Measurements from ENCODE around the gene MKS1.

The MKS1 gene

DNA sequence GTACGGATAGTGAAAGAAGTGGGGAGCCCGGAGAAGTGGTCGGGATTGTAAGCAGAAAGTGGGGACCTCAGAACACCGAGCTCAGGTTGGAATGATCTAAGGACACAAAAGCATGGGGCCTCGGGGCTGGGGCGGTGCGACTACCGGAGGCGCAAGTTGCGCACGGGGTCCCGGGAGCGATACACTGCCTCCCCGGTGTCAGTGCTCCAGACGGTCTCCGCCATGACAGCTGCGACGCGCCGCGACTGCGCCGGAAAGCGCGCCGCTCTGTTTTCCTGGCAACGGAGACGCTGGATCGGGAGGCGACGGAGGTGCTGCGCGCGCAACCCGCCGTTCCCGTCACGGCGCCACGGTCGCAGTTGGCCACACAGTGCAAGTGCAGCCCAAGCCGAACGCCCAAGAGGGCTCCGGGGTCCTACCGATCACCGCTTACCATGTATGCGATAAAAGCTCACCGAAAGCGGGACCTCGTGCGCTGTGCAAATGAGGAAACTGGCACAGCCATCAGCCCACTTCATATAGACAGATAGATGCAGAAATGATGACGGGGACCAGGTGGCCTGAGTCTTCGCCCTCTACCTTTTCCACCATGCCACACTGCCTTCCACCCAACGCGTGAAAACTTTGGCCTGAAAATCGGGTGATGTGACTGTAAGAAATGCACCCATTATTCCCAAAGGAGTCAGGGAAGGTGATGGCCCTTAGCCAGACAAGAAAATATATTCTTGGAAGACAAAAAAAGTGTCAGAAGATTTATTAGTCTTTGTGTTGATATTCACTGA is at the start of gene MKS1:
Gene MKS1, minus strand, starts transcription at position 249 of the 782 bp plus-strand sequence. Its CDS starts 25 bp downstream, at position 224.
- peaks cover 17% of the 10 kb centered on the region for H3K4me1 ChIP-seq (ENCODE audit: control insufficient read depth, insufficient read depth, low read length, unreplicated experiment)
- H2AFZ ChIP-seq (ENCODE audit: low read length, unreplicated experiment), result peak within 1 kb of the TSS; percentile 97
- H3K4me3 ChIP-seq (ENCODE audit: low read depth, low read length), result peak within 1 kb of the TSS; percentile 82
- peak within 1 kb of the TSS; percentile 18 for H3K27ac ChIP-seq (ENCODE audit: low read depth, low read length)
- H3K79me2 ChIP-seq (ENCODE audit: control insufficient read depth, insufficient read depth, low read length, unreplicated experiment), result no peaks in the 10 kb centered on the region
- H3K27me3 ChIP-seq (ENCODE audit: insufficient read depth, low read length), result no peaks in the 10 kb centered on the region
- H3K36me3 ChIP-seq (ENCODE audit: insufficient read depth, low read length), result peaks cover 11% of the 10 kb centered on the region; the same call in 1 of the 2 replicates

DNA sequence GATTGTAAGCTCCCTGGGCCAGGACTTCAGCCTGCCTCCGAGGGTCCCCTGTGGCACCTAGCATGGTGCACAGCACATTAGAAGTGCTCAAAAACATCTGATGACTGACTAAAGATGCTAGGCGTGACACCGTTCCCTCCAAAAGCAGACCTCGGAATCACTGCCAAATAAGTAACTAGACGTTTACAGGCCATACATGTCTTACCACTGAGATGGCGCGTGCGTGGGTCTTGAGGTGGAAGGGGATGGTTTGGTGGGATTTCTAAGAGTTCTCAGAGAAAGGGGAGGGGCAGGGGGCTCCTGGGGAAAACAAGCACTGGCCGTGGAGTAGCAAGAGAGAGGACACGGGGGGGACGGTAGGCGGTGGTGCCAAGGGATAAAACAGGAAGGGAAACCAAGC is 49.3 kb upstream of the MKS1 start:
- no peak overlapping the region for H2AFZ ChIP-seq (ENCODE audit: low read length, unreplicated experiment)
- no peak overlapping the region for H3K4me3 ChIP-seq (ENCODE audit: low read depth, low read length)
- H3K4me1 ChIP-seq (ENCODE audit: control insufficient read depth, insufficient read depth, low read length, unreplicated experiment), result no peaks in the 10 kb centered on the region
- no peaks in the 10 kb centered on the region for H3K79me2 ChIP-seq (ENCODE audit: control insufficient read depth, insufficient read depth, low read length, unreplicated experiment)
- H3K27me3 ChIP-seq (ENCODE audit: insufficient read depth, low read length), result peaks cover 83% of the 10 kb centered on the region
- no peak overlapping the region for H3K27ac ChIP-seq (ENCODE audit: low read depth, low read length)
- no peaks in the 10 kb centered on the region for H3K36me3 ChIP-seq (ENCODE audit: insufficient read depth, low read length)

DNA sequence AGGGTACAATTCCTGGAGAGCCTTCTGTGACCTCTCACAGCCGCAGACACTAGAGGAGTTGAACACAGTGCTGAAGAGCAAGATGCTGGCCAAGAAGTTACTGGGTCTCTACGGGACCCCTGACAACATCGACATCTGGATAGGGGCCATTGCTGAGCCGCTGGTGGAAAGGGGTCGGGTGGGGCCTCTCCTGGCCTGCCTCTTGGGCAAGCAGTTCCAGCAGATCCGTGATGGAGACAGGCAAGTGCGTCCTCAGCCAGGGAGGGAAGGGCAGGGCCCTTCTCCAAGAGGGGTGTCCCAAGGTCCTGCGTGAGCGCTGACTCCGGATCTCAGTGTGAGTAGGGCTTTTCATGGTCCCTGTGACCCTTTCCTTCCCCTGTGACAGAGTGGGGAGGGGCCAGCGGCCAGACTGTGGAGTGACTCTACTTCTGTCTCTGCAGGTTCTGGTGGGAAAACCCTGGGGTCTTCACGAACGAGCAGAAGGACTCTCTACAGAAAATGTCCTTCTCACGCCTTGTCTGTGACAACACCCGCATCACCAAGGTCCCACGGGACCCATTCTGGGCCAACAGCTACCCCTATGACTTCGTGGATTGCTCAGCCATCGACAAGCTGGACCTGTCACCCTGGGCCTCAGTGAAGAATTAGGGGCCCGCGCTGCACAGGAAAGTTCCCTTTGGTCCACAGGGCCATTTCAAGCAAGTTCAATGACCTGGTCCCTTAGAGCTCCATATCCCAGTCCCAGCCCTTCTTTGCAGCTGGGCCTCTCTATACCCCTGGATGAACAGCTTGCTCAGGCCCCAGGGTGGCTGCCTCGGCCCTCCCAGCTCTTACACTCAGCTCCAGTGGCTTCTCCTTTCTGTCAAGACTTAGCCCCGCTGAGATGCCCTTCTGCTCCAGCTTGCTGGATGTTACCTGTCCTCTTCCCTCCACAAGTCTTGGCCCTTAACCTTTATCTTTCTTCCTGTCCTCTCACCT is 48.6 kb upstream of the MKS1 start:
- no peak overlapping the region for H2AFZ ChIP-seq (ENCODE audit: low read length, unreplicated experiment)
- no peaks in the 10 kb centered on the region for H3K79me2 ChIP-seq (ENCODE audit: control insufficient read depth, insufficient read depth, low read length, unreplicated experiment)
- H3K27ac ChIP-seq (ENCODE audit: low read depth, low read length), result no peak overlapping the region
- H3K4me3 ChIP-seq (ENCODE audit: low read depth, low read length), result no peak overlapping the region
- no peaks in the 10 kb centered on the region for H3K36me3 ChIP-seq (ENCODE audit: insufficient read depth, low read length)
- H3K27me3 ChIP-seq (ENCODE audit: insufficient read depth, low read length), result peaks cover 84% of the 10 kb centered on the region
- H3K4me1 ChIP-seq (ENCODE audit: control insufficient read depth, insufficient read depth, low read length, unreplicated experiment), result no peaks in the 10 kb centered on the region

DNA sequence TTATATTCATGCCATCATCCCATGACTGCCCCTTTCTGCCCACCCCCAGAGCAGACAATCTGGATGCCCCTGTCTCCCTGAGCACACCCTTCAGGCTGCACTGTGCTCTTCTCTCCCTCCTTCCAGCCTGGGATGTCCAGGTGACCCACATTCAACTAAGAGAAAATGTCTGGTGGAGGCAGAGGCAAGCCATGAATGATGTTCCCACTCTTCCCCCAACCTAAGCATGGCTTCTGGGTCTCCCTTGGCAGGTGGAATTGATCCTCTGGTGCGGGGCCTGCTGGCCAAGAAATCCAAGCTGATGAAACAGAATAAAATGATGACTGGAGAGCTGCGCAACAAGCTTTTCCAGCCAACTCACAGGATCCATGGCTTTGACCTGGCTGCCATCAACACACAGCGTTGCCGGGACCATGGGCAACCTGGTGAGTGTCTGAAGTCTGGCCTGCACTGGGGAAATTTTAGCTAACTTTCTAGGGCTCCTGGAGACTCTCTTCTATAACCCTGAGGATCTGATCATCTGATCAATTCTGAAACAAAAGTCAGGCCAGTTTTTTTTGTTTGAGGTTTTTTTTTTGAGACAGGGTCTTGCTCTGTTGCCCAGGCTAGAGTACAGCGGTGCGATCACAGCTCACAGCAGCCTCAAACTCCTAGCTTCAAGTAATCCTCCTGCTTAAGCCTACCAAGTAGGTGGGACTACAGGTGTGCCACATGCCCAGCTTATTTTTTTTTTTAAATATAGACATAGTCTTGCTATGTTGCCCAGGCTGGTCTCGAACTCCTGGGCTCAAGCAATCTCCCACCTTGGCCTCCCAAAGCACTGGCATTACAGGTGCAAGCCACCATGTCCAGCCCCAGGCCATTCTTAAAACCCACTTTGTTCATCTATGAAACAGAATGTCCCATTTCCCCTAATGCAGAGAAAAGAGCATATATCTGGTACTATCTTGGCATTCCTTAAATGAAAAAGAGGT is 47.1 kb upstream of the MKS1 start:
- Histone ChIP-seq H2AFZ (ENCODE audit: low read length, unreplicated experiment) (no peak overlapping the region), H3K79me2 (ENCODE audit: control insufficient read depth, insufficient read depth, low read length, unreplicated experiment) (no peaks in the 10 kb centered on the region), H3K27me3 (ENCODE audit: insufficient read depth, low read length) (peaks cover 91% of the 10 kb centered on the region), H3K4me1 (ENCODE audit: control insufficient read depth, insufficient read depth, low read length, unreplicated experiment) (no peaks in the 10 kb centered on the region), H3K36me3 (ENCODE audit: insufficient read depth, low read length) (no peaks in the 10 kb centered on the region), H3K27ac (ENCODE audit: low read depth, low read length) (no peak overlapping the region), H3K4me3 (ENCODE audit: low read depth, low read length) (no peak overlapping the region)

DNA sequence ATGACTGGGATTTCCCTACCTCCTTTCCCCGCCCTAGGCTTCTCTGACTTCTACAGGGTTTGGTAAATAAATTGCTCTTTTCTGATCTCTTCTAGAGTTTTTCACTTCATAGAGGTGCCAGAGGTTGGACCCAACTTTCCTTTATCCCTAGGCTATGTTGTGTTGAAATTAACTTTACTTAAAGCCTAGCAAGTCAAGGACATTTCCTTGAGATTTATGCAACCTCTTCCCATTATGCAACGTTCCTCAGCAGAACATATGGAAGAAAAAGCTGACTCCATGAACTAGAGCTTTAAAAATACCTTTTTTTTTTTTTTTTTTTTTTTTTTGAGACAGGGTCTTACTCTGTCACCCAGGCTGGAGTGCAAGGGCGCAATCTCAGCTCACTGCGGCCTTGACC is 46.2 kb upstream of the MKS1 start:
- H3K36me3 ChIP-seq (ENCODE audit: insufficient read depth, low read length), result no peaks in the 10 kb centered on the region
- H3K4me3 ChIP-seq (ENCODE audit: low read depth, low read length), result no peak overlapping the region
- no peak overlapping the region for H2AFZ ChIP-seq (ENCODE audit: low read length, unreplicated experiment)
- H3K27ac ChIP-seq (ENCODE audit: low read depth, low read length), result no peak overlapping the region
- no peaks in the 10 kb centered on the region for H3K4me1 ChIP-seq (ENCODE audit: control insufficient read depth, insufficient read depth, low read length, unreplicated experiment)
- no peaks in the 10 kb centered on the region for H3K79me2 ChIP-seq (ENCODE audit: control insufficient read depth, insufficient read depth, low read length, unreplicated experiment)
- H3K27me3 ChIP-seq (ENCODE audit: insufficient read depth, low read length), result peaks cover 95% of the 10 kb centered on the region

DNA sequence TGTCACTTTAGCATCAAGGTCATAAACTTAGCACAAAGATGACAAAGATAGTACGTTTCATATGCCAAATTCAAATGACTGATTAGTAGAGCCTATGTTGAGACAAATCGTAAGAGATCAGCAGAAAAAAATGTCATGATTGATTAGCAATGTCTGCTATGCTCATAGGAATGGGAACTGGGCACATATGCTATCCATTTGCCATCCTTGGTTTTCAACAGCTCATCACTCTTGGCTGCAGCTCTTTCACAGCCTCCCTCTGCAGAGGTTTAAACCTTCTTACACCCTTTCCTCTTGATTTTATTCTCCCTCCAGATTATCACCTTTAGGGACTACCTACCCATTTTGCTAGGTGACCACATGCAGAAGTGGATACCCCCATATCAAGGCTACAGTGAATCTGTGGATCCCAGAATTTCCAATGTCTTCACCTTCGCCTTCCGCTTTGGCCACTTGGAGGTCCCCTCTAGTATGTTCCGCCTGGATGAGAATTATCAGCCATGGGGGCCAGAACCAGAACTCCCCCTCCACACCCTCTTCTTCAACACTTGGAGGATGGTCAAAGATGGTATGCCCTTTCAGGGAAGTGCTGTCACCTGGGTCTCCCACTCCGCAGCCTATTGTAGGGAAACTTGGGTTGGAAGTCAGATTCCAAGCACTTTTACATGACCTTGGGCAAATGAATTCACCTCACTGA is 45.5 kb upstream of the MKS1 start:
- Histone ChIP-seq H3K4me1 (ENCODE audit: control insufficient read depth, insufficient read depth, low read length, unreplicated experiment) (no peaks in the 10 kb centered on the region), H3K27ac (ENCODE audit: low read depth, low read length) (no peak overlapping the region), H3K4me3 (ENCODE audit: low read depth, low read length) (no peak overlapping the region), H3K27me3 (ENCODE audit: insufficient read depth, low read length) (peaks cover 96% of the 10 kb centered on the region), H3K36me3 (ENCODE audit: insufficient read depth, low read length) (no peaks in the 10 kb centered on the region), H2AFZ (ENCODE audit: low read length, unreplicated experiment) (no peak overlapping the region), H3K79me2 (ENCODE audit: control insufficient read depth, insufficient read depth, low read length, unreplicated experiment) (no peaks in the 10 kb centered on the region)

DNA sequence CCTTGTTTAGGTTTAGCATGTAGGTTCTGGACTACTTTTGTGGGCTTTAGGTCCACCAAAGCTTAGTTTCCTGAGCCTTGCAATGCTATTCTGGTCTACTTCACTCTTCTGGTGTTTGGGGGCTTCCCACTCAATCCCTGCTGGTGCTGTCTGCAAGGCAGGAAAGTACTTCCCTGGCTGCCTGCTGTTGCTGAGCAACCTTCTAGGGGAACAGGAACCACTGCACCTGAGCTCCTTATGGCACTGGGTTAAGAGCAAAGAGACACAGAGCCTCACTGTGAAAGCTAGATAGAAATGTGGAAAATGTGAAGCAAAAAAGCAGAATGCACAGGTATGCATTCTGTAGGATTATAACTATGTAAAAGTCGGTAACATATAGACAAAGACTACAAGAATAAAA is 44.7 kb upstream of the MKS1 start:
- no peak overlapping the region for H3K27ac ChIP-seq (ENCODE audit: low read depth, low read length)
- H3K4me1 ChIP-seq (ENCODE audit: control insufficient read depth, insufficient read depth, low read length, unreplicated experiment), result no peaks in the 10 kb centered on the region
- no peaks in the 10 kb centered on the region for H3K79me2 ChIP-seq (ENCODE audit: control insufficient read depth, insufficient read depth, low read length, unreplicated experiment)
- H3K27me3 ChIP-seq (ENCODE audit: insufficient read depth, low read length), result peaks cover 97% of the 10 kb centered on the region
- H3K4me3 ChIP-seq (ENCODE audit: low read depth, low read length), result no peak overlapping the region
- no peak overlapping the region for H2AFZ ChIP-seq (ENCODE audit: low read length, unreplicated experiment)
- no peaks in the 10 kb centered on the region for H3K36me3 ChIP-seq (ENCODE audit: insufficient read depth, low read length)

DNA sequence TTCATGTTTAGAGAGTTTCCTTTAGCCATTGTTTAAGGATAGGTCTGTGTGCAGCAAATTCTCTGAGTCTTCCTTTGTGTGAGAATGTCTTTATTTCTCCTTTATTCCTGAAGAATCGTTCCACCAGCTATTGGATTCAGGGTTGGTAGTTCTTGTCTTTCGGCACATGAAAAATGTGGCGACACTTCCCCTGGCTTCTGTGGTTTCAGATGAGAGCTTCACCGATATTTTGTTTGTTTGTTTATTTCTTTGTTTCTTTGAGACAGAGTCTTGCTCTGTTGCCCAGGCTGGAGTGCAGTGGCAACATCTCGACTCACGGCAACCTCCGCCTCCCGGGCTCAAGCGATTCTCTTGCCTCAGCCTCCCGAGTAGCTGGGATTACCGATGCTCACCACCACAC is 43.1 kb upstream of the MKS1 start:
- H3K79me2 ChIP-seq (ENCODE audit: control insufficient read depth, insufficient read depth, low read length, unreplicated experiment), result no peaks in the 10 kb centered on the region
- H3K27me3 ChIP-seq (ENCODE audit: insufficient read depth, low read length), result peaks cover 97% of the 10 kb centered on the region
- no peak overlapping the region for H3K4me3 ChIP-seq (ENCODE audit: low read depth, low read length)
- H3K36me3 ChIP-seq (ENCODE audit: insufficient read depth, low read length), result no peaks in the 10 kb centered on the region
- no peak overlapping the region for H3K27ac ChIP-seq (ENCODE audit: low read depth, low read length)
- H3K4me1 ChIP-seq (ENCODE audit: control insufficient read depth, insufficient read depth, low read length, unreplicated experiment), result no peaks in the 10 kb centered on the region
- H2AFZ ChIP-seq (ENCODE audit: low read length, unreplicated experiment), result no peak overlapping the region

DNA sequence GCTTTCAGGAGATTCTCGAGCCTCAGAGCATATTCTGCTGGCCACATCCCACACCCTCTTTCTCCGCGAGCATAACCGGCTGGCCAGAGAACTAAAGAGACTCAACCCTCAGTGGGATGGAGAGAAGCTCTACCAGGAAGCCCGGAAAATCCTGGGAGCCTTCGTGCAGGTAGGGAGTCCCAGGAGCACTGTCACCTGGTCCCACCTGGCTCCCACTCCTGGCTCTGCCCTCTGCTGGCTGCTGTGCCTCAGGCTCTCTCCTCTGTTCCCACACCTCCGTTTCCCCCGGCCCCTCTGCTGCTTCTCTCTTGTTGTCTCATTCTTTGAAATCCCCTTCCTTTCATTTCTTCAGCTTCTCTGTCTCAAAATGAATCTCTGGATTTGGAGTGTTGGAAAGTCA is 35.7 kb upstream of the MKS1 start:
- Histone ChIP-seq H3K27me3 (ENCODE audit: insufficient read depth, low read length) (peaks cover 56% of the 10 kb centered on the region), H2AFZ (ENCODE audit: low read length, unreplicated experiment) (no peak overlapping the region), H3K4me3 (ENCODE audit: low read depth, low read length) (no peak overlapping the region), H3K36me3 (ENCODE audit: insufficient read depth, low read length) (no peaks in the 10 kb centered on the region), H3K79me2 (ENCODE audit: control insufficient read depth, insufficient read depth, low read length, unreplicated experiment) (no peaks in the 10 kb centered on the region), H3K4me1 (ENCODE audit: control insufficient read depth, insufficient read depth, low read length, unreplicated experiment) (no peaks in the 10 kb centered on the region), H3K27ac (ENCODE audit: low read depth, low read length) (no peak overlapping the region)
